GM21723 (cell line): Measurements from ENCODE around the gene UFL1.
"Not testable (repeated sequence)": the region's sequence is repeated elsewhere in the genome, so short reads cannot be mapped to it uniquely, and the experiment has no call there.

Experiments used
- ATAC-seq: cut with Tn5 transposase; IDR thresholded peaks from one replicate; pipeline ENCODE4 v1.9.1; 2021; ENCODE audit warnings: mild to moderate bottlenecking, moderate library complexity; ENCODE audit not compliant: unreplicated experiment

The UFL1 gene

DNA sequence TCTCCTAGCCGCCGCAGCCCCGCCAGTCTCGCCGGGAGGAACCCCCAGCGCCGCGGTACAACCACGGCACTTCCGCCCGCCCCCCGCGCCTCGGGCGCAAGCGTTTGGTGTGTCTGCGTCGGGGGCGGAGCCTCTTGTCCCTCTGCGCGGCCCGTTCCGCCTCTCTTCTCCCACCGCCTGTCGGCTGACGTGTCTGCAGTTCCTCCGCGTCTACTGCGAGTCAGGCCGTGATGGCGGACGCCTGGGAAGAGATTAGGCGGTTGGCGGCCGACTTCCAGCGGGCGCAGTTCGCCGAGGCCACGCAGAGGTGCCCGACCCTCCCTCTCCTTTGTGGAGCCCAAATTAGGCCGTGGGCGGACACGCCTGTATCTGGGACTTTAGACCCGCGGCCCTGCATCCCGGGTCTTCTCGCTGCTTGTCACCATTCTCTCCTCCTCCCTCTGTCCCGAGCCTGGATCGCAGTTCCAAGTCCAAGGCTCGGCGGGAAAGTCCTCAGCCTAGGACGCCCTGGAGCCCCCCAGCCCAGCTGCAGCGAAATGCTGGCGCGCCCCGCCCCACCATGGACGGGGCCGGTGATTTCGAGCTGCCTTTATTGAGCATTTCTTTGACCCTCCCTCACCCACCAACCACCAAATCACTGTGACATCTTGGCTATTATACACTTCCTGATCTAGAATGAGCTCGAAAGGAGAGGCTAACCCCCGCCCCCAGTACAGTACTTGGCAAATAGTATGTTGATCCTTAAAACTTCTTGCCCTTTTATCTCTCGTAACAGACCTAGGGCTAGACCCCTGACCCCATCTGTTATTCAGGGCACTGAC lies at the start of gene UFL1:
UFL1 (plus strand) TSS at position 163 of the 821 bp plus-strand sequence; CDS start at position 231, 68 bp downstream.
- ATAC-seq, result peak; percentile 96

DNA sequence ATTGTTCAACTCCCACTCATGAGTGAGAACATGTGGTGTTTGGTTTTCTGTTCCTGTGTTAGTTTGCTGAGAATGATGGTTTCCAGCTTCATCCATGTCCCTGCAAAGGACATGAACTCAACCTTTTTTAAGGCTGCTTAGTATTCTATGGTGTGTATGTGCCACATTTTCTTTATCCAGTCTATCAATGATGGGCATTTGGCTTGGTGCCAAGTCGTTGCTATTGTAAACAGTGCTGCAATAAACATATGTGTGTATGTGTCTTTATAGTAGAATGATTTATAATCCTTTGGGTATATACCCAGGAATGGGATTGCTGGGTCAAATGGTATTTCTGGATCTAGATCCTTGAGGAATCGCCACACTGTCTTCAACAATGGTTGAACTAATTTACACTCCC lies 49.3 kb upstream of the UFL1 start:
- ATAC-seq, result not testable (repeated sequence)

DNA sequence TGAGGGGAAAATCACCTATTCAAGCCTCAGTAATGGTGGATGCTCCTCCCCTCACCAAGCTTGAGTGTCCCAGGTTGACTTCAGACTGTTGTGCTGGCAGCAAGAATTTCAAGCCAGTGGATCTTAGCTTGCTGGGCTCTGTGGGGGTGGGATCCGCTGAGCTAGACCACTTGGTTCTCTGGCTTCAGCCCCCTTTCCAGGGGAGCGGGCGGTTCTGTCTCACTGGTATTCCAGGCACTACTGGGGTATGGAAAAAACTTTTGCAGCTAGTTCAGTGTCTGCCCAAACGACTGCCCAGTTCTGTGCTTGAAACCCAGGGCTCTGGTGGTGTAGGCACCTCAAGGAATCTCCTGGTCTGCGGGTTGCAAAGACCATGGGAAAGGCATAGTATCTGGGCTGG lies 42.9 kb upstream of the UFL1 start:
- ATAC-seq, result no peak

DNA sequence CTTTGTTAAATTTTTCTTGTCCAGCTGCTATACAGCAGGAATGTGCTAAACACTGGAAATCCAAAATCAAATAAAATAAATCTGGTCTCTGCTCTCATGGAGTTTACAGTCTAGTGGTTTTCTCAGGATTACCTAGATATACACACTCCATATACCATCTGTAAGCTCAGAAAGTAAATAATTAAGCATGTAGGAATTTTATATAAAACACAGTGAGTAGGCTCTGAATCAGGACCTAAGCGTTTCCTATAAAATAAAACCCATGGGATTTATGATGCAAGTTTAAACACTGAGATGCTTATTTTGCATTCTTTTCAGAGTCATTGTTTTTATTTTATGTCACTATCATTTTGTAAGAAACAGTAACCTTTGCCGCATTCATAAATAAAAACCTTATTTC lies 29.7 kb upstream of the UFL1 start:
- ATAC-seq, result no peak

DNA sequence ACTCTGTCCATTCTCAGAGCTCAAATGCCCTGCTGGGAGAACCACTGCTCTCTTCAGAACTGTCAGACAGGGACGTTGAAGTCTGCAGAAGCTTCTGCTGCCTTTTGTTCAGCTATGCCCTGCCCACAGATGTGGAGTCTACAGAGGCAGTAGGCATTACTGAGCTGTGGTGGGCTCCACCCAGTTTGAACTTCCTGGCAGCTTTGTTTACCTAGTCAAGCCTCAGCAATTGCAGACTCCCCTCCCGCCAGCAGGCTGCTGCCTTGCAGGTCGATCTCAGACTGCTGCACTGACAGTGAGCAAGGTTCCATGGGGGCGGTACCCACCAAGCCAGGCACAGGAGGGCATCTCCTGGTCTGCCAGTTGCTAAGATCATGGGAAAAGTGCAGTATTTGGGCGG lies 21.8 kb upstream of the UFL1 start:
- ATAC-seq, result no peak

DNA sequence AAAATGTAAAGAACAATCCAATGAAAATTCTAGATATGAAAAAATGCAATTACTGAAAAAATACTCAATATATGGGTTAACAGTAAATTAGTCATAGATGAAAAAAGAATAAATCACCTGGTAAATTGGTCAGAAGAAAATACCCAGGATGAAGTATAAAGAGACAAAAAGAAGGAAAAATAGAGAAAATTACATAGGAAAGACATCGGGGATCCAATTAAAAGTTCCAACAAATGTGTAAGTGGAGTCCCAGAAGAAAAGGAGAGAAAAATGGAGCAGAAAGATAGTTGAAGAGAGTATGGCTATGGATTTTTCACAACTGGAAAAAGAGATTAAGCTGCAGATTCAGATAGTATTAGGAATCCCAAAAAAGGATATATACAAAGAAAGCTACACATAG lies 18.7 kb upstream of the UFL1 start:
- ATAC-seq, result no peak

DNA sequence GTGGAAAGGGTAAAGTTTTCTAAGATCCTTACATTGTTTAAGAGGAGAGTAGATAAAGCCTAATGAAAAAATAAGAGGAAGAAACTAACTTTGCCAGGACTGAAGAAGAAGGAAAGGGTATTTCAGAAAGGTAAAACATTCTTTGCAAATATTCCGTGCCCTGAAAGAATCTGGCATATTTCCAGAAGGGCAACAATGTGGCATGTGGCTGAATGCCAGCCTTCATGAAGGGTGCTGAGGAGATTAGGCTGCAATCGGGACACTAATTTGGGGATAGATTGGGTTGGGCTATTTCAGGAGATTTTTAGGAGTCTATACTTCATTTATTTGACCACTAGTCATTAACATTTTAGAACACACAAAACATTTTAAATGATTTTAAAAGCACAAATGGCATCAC lies 16.2 kb upstream of the UFL1 start:
- ATAC-seq, result no peak

DNA sequence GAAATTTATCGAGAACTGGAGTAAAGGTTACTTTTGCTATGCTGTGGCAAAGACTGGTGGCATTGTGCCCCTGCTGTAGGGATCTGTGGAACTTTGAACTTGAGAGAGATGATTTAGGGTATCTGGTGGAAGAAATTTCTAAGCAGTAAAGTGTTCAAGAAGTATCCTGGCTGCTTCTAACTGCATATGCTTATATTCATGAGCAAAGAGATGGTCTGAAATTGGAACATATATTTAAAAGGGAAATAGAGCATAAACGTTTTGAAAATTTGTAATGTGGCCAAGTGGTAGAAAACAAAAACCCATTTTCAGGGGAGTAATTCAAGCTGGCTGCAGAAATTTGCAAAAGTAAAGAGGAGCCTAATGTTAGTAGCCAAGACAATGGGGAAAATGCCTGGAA lies 12.3 kb upstream of the UFL1 start:
- no peak for ATAC-seq

DNA sequence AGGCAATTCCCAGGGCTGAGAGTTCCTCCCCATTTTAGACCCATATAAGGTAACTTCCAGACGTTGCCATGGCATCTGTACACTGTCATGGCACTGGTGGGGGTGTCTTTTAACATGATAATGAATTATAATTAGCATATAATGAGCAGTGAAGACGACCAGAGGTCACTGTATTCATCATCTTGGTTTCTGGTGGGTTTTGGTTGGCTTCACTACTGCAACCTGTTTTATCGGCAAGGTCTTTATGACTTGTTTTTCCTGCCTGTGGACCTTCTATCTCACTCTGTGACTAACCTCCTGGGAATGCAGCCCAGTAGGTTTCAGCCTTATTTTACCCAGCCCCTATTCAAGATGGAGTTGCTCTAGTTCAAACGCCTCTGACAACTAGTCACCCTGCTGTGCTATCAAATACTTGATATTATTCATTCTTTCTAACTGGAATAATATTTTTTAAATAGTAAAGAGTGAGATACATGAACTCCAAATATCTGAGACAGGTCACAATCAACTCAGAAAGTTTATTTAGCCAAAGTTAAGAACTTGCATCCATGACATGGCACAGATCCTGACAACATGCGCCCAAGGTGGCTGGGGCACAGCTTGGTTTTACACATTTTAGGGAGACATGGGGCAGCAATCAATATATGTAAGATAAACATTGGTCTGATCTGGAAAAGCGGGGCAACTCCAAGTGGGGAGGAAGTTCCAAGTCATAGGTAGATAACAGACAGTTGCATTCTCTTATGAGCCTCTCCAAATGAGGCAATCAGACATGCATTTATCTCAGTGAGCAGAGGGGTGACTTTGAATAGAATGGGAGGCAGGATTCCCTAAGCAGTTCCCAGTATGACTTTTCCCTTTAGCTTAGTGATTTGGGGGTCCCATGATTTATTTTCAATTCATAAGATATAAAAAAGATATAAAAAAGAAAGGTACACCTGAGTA lies 1.2 kb upstream of the UFL1 start:
- no peak for ATAC-seq

DNA sequence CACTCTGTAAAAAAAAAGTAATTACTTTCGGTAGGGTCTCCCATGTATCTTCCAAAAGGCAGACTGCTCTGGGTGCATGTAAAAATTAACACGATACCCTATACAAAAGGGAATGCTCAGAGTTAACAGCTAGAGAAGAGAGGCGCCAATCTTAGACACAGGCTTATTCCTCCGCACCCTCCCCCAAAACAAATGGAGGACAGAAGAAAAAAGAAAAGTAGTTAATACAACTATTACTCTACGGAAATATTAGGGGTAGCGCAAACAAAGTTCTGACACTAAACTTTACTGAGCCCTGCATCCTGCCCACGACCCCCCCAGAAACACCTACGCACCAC lies 331 bp upstream of the UFL1 start:
- ATAC-seq, result peak; percentile 27

DNA sequence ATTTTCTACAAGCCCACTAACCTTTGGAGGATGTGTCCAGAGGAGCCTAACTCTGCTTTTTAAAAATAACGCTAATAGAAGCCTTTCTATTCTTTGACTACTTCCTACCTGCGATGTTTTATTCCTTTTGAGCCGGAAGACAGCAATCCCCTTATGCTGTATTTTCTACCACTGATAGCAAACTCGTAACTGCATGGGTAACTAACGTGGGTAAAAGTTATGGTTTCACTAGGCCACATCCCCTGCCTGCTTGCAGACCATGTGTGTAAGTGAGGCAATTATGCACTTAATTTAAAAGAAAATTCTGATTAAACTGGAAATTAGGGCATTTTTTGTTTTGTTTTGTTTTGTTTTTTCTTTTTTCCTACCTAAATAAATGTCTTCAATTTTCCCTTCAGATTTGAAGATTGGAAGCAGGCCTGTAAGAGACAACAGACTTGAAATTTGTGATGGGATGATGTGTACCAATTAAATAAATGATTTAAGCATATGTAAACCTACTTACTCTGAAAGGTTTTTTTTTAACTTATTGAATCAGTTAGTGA lies 931 bp downstream of the UFL1 start:
- peak; percentile 33 for ATAC-seq

DNA sequence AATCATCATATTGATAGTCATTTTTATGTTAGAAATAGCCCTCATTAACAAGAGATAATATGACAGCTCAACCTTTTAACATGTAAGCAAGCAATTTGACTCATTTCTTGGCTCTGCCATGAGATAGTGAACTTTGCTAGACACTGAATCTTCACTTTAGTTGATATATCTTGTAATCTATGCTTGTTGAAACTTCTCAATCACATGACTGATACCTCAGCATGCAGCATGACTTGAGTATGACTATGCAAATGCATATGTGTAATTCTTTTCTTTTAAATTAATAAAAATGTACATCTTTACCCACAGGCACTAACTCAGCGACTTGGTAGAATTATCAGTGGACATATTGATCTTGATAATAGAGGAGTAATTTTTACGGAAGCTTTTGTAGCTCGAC lies 6.6 kb downstream of the UFL1 start:
- no peak for ATAC-seq

DNA sequence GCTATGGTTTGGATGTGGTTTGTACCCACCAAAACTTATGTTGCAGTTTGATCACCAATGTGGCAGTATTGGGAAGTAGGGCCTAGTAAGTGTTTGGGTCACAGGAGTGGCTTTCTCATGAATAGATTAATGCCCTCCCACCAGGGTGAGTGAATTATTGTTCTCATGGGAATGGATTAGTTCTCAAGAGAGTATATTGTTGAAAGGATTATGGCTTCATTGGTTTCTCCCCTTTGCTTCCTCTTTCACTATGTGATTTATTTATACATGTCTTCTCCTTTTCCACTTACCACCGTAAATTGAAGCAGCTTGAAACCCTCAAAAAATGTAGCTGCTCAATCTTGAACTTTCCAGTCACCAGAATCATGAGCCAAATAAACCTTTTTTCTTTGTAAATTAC lies 10.8 kb downstream of the UFL1 start:
- no peak for ATAC-seq

DNA sequence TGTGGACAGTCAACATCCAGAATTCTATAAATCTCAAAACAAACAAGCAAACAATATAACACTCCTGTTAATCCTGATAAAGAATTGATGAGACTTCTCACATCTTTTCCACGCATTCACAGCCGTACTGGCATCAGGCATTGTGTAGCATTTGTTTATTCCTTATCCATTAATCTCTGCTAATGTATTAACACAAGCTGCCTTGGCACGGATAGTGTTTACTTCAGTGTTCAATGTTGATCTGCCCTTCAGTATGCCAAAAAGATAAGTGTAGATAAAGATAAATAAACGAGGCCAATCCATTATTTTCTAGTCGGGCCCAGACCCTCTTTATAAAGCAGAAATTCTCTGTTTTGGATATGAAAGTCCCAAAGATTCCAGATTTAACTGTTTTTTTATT lies 16.1 kb downstream of the UFL1 start:
- no peak for ATAC-seq

DNA sequence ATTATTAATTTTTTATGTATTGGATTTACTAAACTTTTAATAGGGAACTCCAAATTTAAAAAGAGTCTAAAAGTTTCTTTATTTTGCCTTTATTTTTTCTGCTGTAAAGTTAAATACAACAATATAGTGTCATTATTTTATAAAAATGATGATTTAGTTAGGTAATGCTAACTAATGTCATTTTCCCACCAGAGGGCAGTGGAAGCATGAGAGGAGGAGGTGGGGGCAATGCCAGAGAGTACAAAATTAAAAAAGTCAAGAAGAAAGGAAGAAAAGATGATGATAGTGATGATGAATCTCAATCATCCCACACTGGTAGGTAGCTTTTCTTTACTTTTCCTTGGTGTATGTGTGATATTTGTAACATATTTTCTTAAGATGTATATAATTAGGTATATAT lies 21.1 kb downstream of the UFL1 start:
- ATAC-seq, result no peak

DNA sequence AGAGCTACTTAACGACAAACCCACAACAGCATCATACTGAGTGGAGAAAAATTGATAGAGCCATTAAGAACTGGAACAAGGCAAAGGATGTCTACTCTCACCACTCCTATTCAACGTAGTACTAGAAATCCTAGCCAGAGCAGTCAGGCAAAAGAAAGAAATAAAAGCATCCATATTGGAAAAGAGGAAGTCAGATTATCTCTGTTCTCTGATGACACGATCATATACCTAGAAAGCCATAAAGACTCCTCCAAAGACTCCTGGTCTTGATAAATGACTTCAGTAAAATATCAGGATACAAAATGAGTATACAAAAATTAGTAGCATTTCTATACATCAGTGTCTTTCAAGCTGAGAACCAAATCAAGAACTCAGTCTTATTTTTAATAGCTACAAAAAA lies 24.3 kb downstream of the UFL1 start:
- no peak for ATAC-seq

DNA sequence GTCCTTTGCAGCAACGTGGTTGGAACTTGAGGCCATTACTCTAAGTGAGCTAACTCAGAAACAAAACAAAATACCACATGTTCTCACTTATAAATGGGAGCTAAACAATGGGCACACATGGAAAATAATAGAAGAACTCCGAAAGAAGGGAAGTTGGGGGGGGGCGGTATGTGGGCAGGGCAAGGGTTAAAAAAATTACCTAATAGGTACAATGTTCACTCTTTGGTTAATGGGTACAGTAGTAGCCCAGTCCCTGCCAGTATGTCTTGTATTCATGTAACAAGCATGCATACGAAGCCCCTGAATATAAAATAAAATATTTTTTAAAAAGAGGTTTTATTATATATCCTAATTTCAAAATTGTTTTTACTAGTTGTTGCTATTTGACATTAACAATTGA lies 26.0 kb downstream of the UFL1 start:
- ATAC-seq, result no peak

DNA sequence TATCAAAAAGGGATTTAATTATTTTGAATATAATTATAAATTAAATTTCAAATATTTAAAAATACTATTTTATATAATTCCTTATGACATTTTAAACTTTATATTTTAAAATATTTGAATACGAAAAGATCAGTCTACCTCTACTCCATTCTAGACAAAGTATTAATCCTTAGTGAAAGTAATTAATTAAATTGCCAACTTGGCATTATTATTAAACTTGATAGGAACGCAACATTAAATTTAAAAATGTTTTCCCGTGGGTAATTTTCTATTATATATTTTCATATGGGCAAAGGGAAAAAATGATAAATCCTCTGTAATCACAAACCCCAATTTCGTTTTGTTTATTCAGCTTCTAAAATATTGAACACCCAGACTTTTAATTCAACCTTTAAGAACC lies 33.0 kb downstream of the UFL1 start:
- no peak for ATAC-seq

DNA sequence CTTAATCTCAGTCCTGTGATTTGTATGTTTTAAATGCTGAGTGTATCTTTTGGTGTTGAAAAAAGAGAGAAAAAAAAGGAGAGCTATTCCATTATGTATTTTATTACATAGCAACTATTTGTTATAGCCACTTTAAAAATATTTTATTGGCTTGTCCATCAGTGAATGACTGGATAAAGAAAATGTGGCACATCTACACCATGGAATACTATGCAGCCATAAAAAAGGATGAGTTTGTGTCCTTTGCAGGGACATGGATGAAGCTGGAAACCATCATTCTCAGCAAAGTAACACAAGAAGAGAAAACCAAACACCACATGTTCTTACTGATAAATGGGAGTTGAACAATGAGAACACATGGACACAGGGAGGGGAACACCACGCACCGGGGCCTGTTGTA lies 38.1 kb downstream of the UFL1 start:
- ATAC-seq, result not testable (repeated sequence)

DNA sequence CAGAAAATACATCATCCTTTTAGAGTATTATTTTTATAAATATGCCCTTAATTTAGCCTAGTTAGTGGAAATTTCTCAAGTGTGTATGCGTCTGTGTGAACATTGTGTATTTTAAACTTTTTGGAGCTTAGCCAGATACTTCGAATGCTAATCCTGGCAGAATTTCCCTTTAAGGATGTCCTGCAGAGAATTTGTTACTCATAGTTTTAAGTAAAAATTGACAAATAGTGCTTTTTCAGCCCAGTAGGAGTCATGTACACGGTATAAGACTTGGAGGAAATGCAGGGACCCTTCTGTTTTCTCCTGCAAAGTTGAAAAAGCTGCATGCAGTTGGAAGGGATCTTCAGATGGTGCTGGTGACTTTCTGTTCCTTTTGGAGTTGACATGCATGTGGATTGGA lies 41.3 kb downstream of the UFL1 start, which contains the start of gene FHL5:
FHL5 (plus strand) TSS at position 243 of the 400 bp plus-strand sequence. CDS start 40,486 bp downstream, outside the sequence.
- no peak for ATAC-seq

DNA sequence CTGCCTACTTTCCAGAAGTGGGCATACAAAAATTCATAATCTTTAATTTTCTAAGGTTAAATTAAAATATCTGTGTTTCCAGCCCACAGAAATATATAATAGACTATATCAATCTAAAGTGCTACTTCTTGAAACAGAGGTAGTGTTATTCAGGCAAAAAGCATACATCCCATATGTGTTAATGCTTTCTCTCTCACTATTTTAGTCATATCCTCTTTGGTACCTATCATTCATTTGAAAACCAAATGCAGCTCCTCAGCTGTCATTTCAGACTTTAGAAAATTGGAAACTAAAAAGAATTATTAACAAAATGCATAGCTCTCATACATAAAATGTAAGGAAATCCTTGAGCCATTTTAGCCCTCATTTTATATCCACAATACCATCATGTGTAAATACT lies 42.2 kb downstream of the UFL1 start:
- ATAC-seq, result no peak

DNA sequence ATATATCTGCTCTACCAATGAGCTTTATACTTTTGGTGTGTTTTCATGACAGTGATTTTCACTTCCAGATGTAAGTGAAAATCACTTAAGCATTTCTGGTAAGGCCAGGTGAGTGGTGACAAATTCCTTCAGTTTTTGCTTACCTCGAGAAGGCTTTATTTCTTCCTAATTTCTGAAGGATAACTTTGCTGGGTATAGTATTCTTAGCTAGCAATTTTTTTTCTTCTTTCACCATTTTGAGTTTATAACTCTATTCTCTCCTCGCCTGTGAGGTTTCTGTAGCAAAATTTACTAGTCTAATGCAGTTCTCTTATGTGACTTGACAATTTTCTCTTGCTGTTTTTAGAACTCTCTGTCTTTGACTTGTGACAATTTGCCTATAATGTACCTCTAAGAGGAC lies 48.4 kb downstream of the UFL1 start:
- ATAC-seq, result no peak
